Loucy (cell line): ENCODE data around the gene NELFA.

Experiments used
- H2AFZ ChIP-seq: fragments of 200-600 bp; sonication (generic); 2 replicates; pipeline ENCODE4 v1.6.0; 2016; ENCODE audit warnings: antibody characterized with exemption, mild to moderate bottlenecking, low read length, moderate library complexity
- H3F3A ChIP-seq: fragments of 200-600 bp; 2 replicates; pipeline ENCODE4 v1.6.0; 2016; ENCODE audit warnings: antibody characterized with exemption, low read depth, mild to moderate bottlenecking
- H3K27me3 ChIP-seq: fragments of 200-600 bp; sonication (generic); 2 replicates; pipeline ENCODE4 v1.6.1; 2014; ENCODE audit warnings: low read length, mild to moderate bottlenecking; ENCODE audit not compliant: insufficient read depth, poor library complexity, severe bottlenecking
- H3K36me3 ChIP-seq: fragments of 200-600 bp; sonication (generic); 2 replicates; pipeline ENCODE4 v1.6.1; 2016; ENCODE audit warnings: low read length; ENCODE audit not compliant: insufficient read depth
- H3K4me1 ChIP-seq: fragments of 200-600 bp; sonication (generic); 2 replicates; pipeline ENCODE4 v1.5.1; 2014; ENCODE audit warnings: low read length, mild to moderate bottlenecking; ENCODE audit not compliant: insufficient read depth, poor library complexity, severe bottlenecking
- H3K4me2 ChIP-seq: fragments of 200-600 bp; sonication (generic); 2 replicates; pipeline ENCODE4 v1.6.0; 2014; ENCODE audit warnings: antibody characterized with exemption, low read length, low read depth, mild to moderate bottlenecking; ENCODE audit not compliant: poor library complexity, severe bottlenecking
- H3K4me3 ChIP-seq: fragments of 200-600 bp; sonication (generic); 2 replicates; pipeline ENCODE4 v1.5.1; 2014; ENCODE audit warnings: low read length, mild to moderate bottlenecking, mixed read lengths; ENCODE audit not compliant: poor library complexity, severe bottlenecking
- H3K79me2 ChIP-seq: fragments of 200-600 bp; sonication (generic); 2 replicates; pipeline ENCODE4 v1.6.1; 2014; ENCODE audit warnings: low read length; ENCODE audit not compliant: insufficient read depth
- H3K9ac ChIP-seq: fragments of 200-600 bp; sonication (generic); 2 replicates; pipeline ENCODE4 v1.6.0; 2014; ENCODE audit warnings: mild to moderate bottlenecking, low read depth, low read length, moderate library complexity; ENCODE audit not compliant: poor library complexity, severe bottlenecking
- H3K9me2 ChIP-seq: fragments of 200-600 bp; sonication (generic); replicated peaks from 2 replicates; pipeline ENCODE4 v1.6.1; 2016; ENCODE audit warnings: low read depth, low read length, mixed read lengths
- H3K9me3 ChIP-seq: fragments of 200-600 bp; sonication (generic); 2 replicates; pipeline ENCODE4 v1.6.1; 2014; ENCODE audit warnings: mild to moderate bottlenecking, antibody characterized with exemption, low read length, low read depth; ENCODE audit not compliant: insufficient read depth
- H4K20me1 ChIP-seq: fragments of 200-600 bp; sonication (generic); 2 replicates; pipeline ENCODE4 v1.6.0; 2014; ENCODE audit warnings: antibody characterized with exemption, low read length, mild to moderate bottlenecking; ENCODE audit not compliant: insufficient read depth, poor library complexity, severe bottlenecking
- EZH2phosphoT487 ChIP-seq: fragments of 200-600 bp; IDR thresholded peaks from 2 replicates; pipeline ENCODE4 v1.6.1; 2018; ENCODE audit warnings: antibody characterized with exemption, mild to moderate bottlenecking, moderate library complexity, borderline replicate concordance
- TF ChIP-seq, protein P1 (sequence below): fragments of 200-600 bp; sonication (generic); conservative IDR thresholded peaks from 2 replicates; pipeline ENCODE4 v1.5.1; 2014; ENCODE audit warnings: mild to moderate bottlenecking, antibody characterized with exemption, low read length

Gene NELFA

DNA sequence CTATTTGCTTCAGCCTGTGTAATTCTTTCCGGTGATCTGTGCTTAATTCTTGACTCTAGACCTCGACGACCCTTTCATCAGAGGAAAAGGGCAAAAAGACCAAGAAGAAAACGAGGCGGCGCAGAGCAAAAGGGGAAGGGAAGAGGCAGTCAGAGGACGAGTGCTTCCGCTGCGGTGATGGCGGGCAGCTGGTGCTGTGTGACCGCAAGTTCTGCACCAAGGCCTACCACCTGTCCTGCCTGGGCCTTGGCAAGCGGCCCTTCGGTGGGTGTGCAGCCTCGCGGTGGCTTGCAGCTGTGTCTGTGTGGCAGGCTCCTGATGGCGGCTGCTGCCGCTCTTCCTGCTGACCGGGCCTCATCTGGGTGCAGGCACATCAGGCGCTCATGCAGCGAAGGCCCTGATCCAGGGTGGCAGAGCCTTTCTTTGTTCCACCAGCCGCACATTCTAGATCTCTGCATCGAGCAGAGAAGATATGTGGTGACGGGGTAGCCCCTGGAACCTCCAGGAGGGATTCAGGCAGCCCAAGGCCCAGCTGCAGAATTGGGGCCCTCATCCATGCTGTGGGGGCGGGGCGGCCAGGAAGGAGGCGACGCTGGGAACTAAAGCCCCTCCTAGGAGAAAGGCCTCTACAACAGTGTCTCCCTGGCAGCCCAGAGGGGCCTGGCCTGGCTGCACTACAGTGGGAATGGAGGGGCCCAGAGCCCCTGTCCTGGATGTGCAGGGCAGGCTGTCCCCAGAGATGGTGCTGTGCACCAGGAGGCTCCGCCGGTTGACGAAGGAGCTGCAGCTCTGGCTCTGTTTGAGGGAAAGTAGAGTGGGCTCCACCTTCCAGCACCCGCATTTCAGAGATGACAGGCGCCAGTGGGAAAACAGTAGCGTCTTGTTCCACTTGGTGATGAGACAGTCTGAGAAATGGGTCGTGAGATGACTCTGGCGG, 32.1 kb downstream of the NELFA start:
- TF ChIP-seq, protein P1, sequence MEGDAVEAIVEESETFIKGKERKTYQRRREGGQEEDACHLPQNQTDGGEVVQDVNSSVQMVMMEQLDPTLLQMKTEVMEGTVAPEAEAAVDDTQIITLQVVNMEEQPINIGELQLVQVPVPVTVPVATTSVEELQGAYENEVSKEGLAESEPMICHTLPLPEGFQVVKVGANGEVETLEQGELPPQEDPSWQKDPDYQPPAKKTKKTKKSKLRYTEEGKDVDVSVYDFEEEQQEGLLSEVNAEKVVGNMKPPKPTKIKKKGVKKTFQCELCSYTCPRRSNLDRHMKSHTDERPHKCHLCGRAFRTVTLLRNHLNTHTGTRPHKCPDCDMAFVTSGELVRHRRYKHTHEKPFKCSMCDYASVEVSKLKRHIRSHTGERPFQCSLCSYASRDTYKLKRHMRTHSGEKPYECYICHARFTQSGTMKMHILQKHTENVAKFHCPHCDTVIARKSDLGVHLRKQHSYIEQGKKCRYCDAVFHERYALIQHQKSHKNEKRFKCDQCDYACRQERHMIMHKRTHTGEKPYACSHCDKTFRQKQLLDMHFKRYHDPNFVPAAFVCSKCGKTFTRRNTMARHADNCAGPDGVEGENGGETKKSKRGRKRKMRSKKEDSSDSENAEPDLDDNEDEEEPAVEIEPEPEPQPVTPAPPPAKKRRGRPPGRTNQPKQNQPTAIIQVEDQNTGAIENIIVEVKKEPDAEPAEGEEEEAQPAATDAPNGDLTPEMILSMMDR = no peak
- no peak for TF ChIP-seq EZH2phosphoT487
- Histone ChIP-seq H3K4me2 (no peak overlapping the region), H3K9me3 (no peaks in the 10 kb centered on the region), H3K9me2 (no peaks in the 10 kb centered on the region), H3K79me2 (no peaks in the 10 kb centered on the region), H3K9ac (no peak overlapping the region), H3F3A (no peaks in the 10 kb centered on the region), H2AFZ (no peak overlapping the region), H3K4me1 (no peaks in the 10 kb centered on the region), H3K27me3 (no peaks in the 10 kb centered on the region), H3K36me3 (peaks cover 97% of the 10 kb centered on the region; the same call in 1 of the 2 replicates), H3K4me3 (no peak overlapping the region), H4K20me1 (peaks cover 4% of the 10 kb centered on the region)

DNA sequence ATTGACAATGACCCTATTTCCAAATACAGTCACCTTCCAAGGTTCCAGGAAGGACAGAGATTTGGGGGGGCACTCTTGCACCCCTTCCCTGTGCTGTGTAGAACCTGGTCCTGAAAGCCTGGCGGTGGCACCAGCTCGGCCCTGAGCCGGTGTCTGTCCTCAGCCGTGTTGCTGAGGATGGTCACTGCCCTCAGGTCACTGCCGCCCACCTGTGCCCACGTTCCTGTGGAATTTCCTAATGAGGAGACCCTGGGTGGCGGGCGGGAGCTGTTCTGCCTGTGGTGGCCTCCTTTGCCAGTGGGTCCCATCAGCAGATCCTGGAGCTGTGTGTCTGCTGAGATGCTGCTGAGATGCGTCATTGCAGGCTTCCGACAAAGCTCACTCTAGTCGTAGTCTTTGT, 32.9 kb downstream of the NELFA start:
- H3F3A ChIP-seq = no peaks in the 10 kb centered on the region
- peaks cover 97% of the 10 kb centered on the region; the same call in 1 of the 2 replicates for H3K36me3 ChIP-seq

DNA sequence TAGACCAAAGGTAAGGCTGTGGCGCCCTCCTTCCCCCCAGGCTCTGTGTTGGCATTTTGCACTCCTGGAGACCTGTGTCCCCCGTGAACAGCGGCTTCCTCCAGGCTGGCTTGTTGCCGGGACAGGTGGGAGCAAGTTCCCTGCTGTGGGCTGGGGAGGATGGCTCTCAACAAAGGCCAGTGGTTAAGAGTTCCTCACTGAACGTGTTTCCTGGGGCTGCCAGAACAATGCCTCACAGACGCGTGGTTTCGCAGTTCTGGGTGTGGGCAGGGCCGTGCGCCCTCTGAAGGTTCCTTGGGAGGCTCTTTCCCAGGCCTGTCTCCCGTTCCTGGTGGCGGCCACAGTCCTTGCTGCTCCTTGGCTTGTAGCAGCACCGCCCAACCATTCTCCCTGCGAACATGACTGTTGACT, 33.4 kb downstream of the NELFA start:
- H3K4me1 ChIP-seq = no peaks in the 10 kb centered on the region
- H3K27me3 ChIP-seq = no peaks in the 10 kb centered on the region
- H3K79me2 ChIP-seq = no peaks in the 10 kb centered on the region
- no peak overlapping the region for H3K4me2 ChIP-seq
- H3K36me3 ChIP-seq = peaks cover 97% of the 10 kb centered on the region; the same call in 1 of the 2 replicates
- H2AFZ ChIP-seq = no peak overlapping the region
- H3F3A ChIP-seq = no peaks in the 10 kb centered on the region
- H3K9ac ChIP-seq = no peak overlapping the region
- H3K9me2 ChIP-seq = no peaks in the 10 kb centered on the region
- H3K9me3 ChIP-seq = no peaks in the 10 kb centered on the region
- no peak for TF ChIP-seq EZH2phosphoT487
- TF ChIP-seq, protein P1 = no peak
- H4K20me1 ChIP-seq = no peaks in the 10 kb centered on the region
- H3K4me3 ChIP-seq = no peak overlapping the region

More for the DNA sequence above, 32.9 kb downstream of the NELFA start:
- H3K27me3 ChIP-seq = no peaks in the 10 kb centered on the region
- H3K4me1 ChIP-seq = no peaks in the 10 kb centered on the region
- no peak for TF ChIP-seq EZH2phosphoT487
- TF ChIP-seq, protein P1 = no peak
- H3K4me2 ChIP-seq = no peak overlapping the region
- no peaks in the 10 kb centered on the region for H3K9me3 ChIP-seq
- H4K20me1 ChIP-seq = peaks cover 3% of the 10 kb centered on the region
- H3K4me3 ChIP-seq = no peak overlapping the region
- H3K79me2 ChIP-seq = no peaks in the 10 kb centered on the region
- H2AFZ ChIP-seq = no peak overlapping the region
- H3K9ac ChIP-seq = no peak overlapping the region
- H3K9me2 ChIP-seq = no peaks in the 10 kb centered on the region
